Gastrocnemius medialis (tissue), 4 donors: Measurements from ENCODE around the gene TMTC1. TPM values are rescaled to one million over a fixed set of nuclear protein-coding genes. Genes with fewer than 3 reads are reported as not detected.

Experiments used
- ATAC-seq, 2 donors: fragments of 150-250 bp; one replicate each; pipeline ENCODE4 v1.9.1; 2016
- DNase-seq, 2 donors: peaks; one replicate each; pipeline ENCODE4 v3.0.0-alpha.2; 2019
- H3K27ac ChIP-seq, 4 donors: fragments of 200-600 bp; sonication (generic); 1 replicate in 1 of 4; 2 replicates in 3 of 4; pipeline ENCODE4 v1.5.1; 2016 to 2018; ENCODE audit warnings: mild to moderate bottlenecking in 2 of 4, moderate library complexity in 1 of 4
- H3K27me3 ChIP-seq, 3 donors: fragments of 200-600 bp; sonication (generic) in 2 of 3; 1 replicate in 1 of 3; 2 replicates in 2 of 3; pipeline versions ENCODE4 v1.5.1 to v1.6.0; 2016 to 2019; ENCODE audit warnings: mild to moderate bottlenecking in 1 of 3, moderate library complexity in 1 of 3
- H3K36me3 ChIP-seq, 2 donors: fragments of 200-600 bp; sonication (generic) in 1 of 2; one replicate each; pipeline ENCODE4 v1.5.1; 2017 to 2018
- H3K4me1 ChIP-seq, 2 donors: fragments of 200-600 bp; sonication (generic) in 1 of 2; one replicate each; pipeline ENCODE4 v1.5.1; 2016 to 2017; ENCODE audit warnings: mild to moderate bottlenecking in 2 of 2
- H3K4me3 ChIP-seq, 4 donors: fragments of 200-600 bp; sonication (generic) in 3 of 4; 1 replicate in 1 of 4; 2 replicates in 3 of 4; pipeline ENCODE4 v1.5.1; 2016 to 2019; ENCODE audit warnings: mild to moderate bottlenecking in 2 of 4
- H3K9me3 ChIP-seq, 3 donors: fragments of 200-600 bp; sonication (generic) in 2 of 3; 1 replicate in 1 of 3; 2 replicates in 2 of 3; pipeline ENCODE4 v1.5.1; 2016 to 2019
- POLR2A ChIP-seq, 2 donors: fragments of 450-650 bp; IDR thresholded peaks; one replicate each; pipeline ENCODE4 v1.6.1; 2017; ENCODE audit warnings: antibody characterized with exemption in 2 of 2, mild to moderate bottlenecking in 2 of 2, moderate library complexity in 2 of 2
- in situ Hi-C, 4 donors: fragments of 200-750 bp; cut with MboI; loops; one replicate each; pipeline versions ENCODE4 v1.15.0 to v1.8.0; 2017; ENCODE audit warnings: low sequenced_read_pairs in 4 of 4
- intact Hi-C: fragments of 100-400 bp; cut with DNase I; formaldehyde crosslinking; loops from one replicate; pipeline ENCODE4 v1.15.1; 2023; ENCODE audit warnings: low total_unique reads
- total RNA-seq, 4 donors: library from RNA; depleted of rRNA; stranded (reverse); fragments of >200 nt; gene quantifications; one replicate each; pipeline versions ENCODE4 v1.1.0 to v1.2.3, GENCODE V29; 2016
- TF ChIP-seq, protein P1 (sequence below), 5 experiments: fragments of 450-650 bp in 3 of 5; fragments of 200-600 bp in 2 of 5; sonication (generic) in 2 of 5; IDR thresholded peaks in 4 of 5; conservative IDR thresholded peaks in 1 of 5; 1 replicate in 4 of 5; 2 replicates in 1 of 5; pipeline ENCODE4 v1.5.1; 2016 to 2019; ENCODE audit warnings: antibody characterized with exemption in 5 of 5, mild to moderate bottlenecking in 3 of 5, moderate library complexity in 3 of 5

TMTC1 gene
- total RNA-seq, 4 donors from 2014 or later, result 38.5 to 83.5 (median 42.6) TPM

DNA sequence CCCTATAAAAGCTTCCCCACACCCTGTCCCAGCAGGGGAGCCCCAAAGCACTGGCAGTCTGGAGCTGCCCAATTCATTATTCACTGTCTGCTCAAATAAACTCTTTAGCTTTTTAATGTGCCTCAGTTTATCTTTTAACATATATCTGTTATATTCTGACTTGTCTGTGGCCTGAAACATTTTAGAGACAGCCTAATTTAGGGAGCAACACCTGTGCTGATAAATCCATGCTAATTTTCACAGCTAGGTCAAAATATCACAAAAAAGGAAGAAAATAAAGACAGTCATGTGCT, 32.9 kb downstream of the TMTC1 start:
- Histone ChIP-seq H3K4me1 (peaks cover 3 to 9% of the 10 kb centered on the region in 2 donors), H3K27me3 (no peaks in the 10 kb centered on the region), H3K4me3 (no peak overlapping the region), H3K9me3 (no peaks in the 10 kb centered on the region), H3K27ac (peak overlapping the region in 2 of 4 donors; percentile 12 to 15), H3K36me3 (peaks cover 0 to 51% of the 10 kb centered on the region in 2 donors)
- intact Hi-C loops, result no loop called here
- in situ Hi-C loops, result no loop called here
- TF ChIP-seq POLR2A (IDR thresholded peaks at IDR 0.05), result no peak
- TF ChIP-seq, protein P1, sequence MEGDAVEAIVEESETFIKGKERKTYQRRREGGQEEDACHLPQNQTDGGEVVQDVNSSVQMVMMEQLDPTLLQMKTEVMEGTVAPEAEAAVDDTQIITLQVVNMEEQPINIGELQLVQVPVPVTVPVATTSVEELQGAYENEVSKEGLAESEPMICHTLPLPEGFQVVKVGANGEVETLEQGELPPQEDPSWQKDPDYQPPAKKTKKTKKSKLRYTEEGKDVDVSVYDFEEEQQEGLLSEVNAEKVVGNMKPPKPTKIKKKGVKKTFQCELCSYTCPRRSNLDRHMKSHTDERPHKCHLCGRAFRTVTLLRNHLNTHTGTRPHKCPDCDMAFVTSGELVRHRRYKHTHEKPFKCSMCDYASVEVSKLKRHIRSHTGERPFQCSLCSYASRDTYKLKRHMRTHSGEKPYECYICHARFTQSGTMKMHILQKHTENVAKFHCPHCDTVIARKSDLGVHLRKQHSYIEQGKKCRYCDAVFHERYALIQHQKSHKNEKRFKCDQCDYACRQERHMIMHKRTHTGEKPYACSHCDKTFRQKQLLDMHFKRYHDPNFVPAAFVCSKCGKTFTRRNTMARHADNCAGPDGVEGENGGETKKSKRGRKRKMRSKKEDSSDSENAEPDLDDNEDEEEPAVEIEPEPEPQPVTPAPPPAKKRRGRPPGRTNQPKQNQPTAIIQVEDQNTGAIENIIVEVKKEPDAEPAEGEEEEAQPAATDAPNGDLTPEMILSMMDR (IDR thresholded peaks at IDR 0.05 in 4 of 5, conservative IDR thresholded peaks at IDR 0.05 in 1 of 5), result no peak
- ATAC-seq, result no peak
- DNase-seq, result no peak

DNA sequence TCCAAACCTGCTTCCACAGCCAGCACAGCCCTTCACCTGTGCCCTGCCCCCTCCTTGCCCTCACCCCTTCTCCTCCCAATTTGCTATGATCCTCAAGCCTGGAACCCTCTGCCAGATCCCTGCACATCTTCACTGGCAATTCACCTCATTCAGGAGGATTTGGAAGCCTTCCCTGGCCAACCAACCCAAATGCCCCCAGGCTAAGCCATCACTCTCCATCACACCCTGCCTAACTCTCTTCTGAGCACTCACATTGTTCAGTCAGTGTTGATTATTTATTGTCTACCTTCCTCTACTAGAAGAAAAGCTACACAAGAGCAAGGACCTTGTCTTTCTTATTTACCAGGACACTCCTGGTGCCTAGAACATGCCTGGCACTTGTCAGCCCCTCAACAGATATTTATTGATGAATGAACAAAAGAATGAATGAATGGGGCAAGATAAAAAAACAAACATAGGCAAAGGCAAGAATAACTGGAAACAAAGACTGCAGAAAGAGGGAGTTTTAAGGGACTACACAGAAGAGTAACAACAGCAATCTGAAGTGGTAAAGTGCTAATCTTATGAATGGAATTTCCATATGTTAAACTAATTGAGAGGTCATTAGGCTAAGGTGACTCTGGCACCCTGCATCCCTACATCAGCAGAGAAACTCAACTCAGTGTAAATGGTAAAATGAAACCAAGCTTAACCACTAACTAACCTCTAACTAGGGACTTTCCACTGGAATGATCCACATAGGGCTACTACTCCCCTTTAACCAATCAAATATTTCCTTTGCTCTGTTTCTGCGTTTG, 33.4 kb downstream of the TMTC1 start:
- TF ChIP-seq, protein P1 (IDR thresholded peaks at IDR 0.05 in 4 of 5, conservative IDR thresholded peaks at IDR 0.05 in 1 of 5), result no peak
- no peak for TF ChIP-seq POLR2A (IDR thresholded peaks at IDR 0.05)
- in situ Hi-C loops (no loop called here), intact Hi-C loops (no loop called here)
- H3K36me3 ChIP-seq, result peaks cover 0 to 51% of the 10 kb centered on the region in 2 donors
- no peaks in the 10 kb centered on the region for H3K27me3 ChIP-seq
- peak overlapping the region in 2 of 4 donors; percentile 12 to 15 for H3K27ac ChIP-seq
- no peaks in the 10 kb centered on the region for H3K9me3 ChIP-seq
- DNase-seq (no peak), ATAC-seq (no peak)
- H3K4me1 ChIP-seq, result peaks cover 3 to 9% of the 10 kb centered on the region in 2 donors
- no peak overlapping the region for H3K4me3 ChIP-seq

DNA sequence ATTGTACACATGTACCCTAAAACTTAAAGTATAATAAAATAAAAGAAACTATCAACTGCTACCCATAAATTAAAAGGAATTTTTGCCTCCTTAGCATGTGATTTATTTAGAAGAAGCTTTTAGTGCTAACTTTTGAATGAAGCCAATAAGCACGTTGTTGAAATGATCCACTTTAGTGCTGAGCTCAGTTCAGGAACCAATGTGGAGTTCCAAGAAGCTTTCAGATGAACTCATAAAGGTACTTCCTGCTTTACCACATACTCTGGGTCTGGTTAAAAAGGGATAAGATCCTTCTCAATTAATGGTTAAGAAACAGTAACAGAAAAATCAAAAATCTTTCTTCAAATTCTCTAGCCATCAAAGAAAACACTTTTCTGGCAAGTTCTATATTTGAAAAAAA, 39.4 kb downstream of the TMTC1 start:
- Histone ChIP-seq H3K4me1 (peaks cover 47 to 53% of the 10 kb centered on the region in 2 donors), H3K36me3 (peaks cover 0 to 6% of the 10 kb centered on the region in 2 donors), H3K27ac (peak overlapping the region; percentile 75 to 93 (median 82)), H3K27me3 (no peaks in the 10 kb centered on the region), H3K4me3 (no peak overlapping the region), H3K9me3 (no peaks in the 10 kb centered on the region)
- no peak for TF ChIP-seq POLR2A (IDR thresholded peaks at IDR 0.05)
- TF ChIP-seq, protein P1 (IDR thresholded peaks at IDR 0.05 in 4 of 5, conservative IDR thresholded peaks at IDR 0.05 in 1 of 5), result no peak
- DNase-seq (no peak), ATAC-seq (no peak)
- intact Hi-C loops, result loop anchor here (1.0 to 5.0 kb wide), 2 partner anchors 18 to 38 kb away; partner anchors contain the start of gene TMTC1
- in situ Hi-C loops, result no loop called here

DNA sequence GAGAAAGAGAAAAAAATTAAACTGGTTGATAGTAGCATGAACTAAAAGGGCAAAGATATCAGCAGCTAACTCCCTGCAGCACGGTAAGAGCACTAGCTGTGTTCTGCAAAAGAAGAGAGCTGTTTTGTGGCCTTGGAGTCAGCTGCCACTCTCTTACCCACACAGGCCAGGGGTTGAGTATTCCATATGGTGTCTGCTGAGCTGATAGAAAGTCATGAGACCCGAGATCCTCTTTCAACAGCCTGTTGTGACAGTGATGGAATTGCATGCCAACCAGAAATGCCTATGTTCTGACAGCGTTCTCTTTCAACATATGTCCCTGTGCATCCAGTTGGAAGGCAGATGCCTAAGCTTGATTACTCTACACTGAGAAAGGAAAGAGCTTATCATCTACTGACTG, 39.9 kb downstream of the TMTC1 start:
- DNase-seq (peak; percentile 41 to 71), ATAC-seq (peak; percentile 84 to 85)
- H3K4me1 ChIP-seq, result peaks cover 52 to 59% of the 10 kb centered on the region in 2 donors
- H3K27ac ChIP-seq, result peak overlapping the region; percentile 75 to 93 (median 82)
- no peaks in the 10 kb centered on the region for H3K27me3 ChIP-seq
- no peak overlapping the region for H3K4me3 ChIP-seq
- TF ChIP-seq POLR2A (IDR thresholded peaks at IDR 0.05), result peak; percentile 35 to 50
- TF ChIP-seq, protein P1 (IDR thresholded peaks at IDR 0.05 in 4 of 5, conservative IDR thresholded peaks at IDR 0.05 in 1 of 5), result no peak
- H3K36me3 ChIP-seq, result peaks cover 0 to under 1% of the 10 kb centered on the region in 2 donors
- intact Hi-C loops, result loop anchor here (1.0 to 5.0 kb wide), 2 partner anchors 18 to 38 kb away; partner anchors contain the start of gene TMTC1
- in situ Hi-C loops, result no loop called here
- no peaks in the 10 kb centered on the region for H3K9me3 ChIP-seq
